Type B pancreatic cell (in vitro differentiated cells): ENCODE results near the gene SYPL1. TPM values are rescaled to one million over a fixed set of nuclear protein-coding genes. Genes with fewer than 3 reads are reported as not detected.

Experiments used
- DNase-seq: peaks from one replicate; pipeline ENCODE4 v3.0.0; 2021; ENCODE audit warnings: mixed read lengths; ENCODE audit not compliant: unreplicated experiment; ENCODE audit errors: extremely low spot score
- H3K27ac Mint-ChIP-seq: 2 replicates; pipeline ENCODE4 v1.8.0; 2021; ENCODE audit warnings: mild to moderate bottlenecking, mixed read lengths
- H3K27me3 Mint-ChIP-seq: 2 replicates; pipeline ENCODE4 v1.8.0; 2021; ENCODE audit warnings: mixed read lengths
- H3K36me3 Mint-ChIP-seq: 2 replicates; pipeline ENCODE4 v1.8.0; 2021; ENCODE audit warnings: mixed read lengths
- H3K4me1 Mint-ChIP-seq: one replicate; pipeline ENCODE4 v1.8.0; 2021; ENCODE audit warnings: mixed read lengths; ENCODE audit not compliant: unreplicated experiment
- H3K4me3 Mint-ChIP-seq: 2 replicates; pipeline ENCODE4 v1.8.0; 2021; ENCODE audit warnings: mild to moderate bottlenecking, mixed read lengths
- H3K9me3 Mint-ChIP-seq: 2 replicates; pipeline ENCODE4 v1.8.0; 2021; ENCODE audit warnings: mixed read lengths
- CTCF ChIP-seq: fragments of 200-600 bp; sonication (generic); conservative IDR thresholded peaks from 2 replicates; pipeline ENCODE4 v1.5.0; 2021; ENCODE audit warnings: antibody characterized with exemption, mild to moderate bottlenecking
- total RNA-seq: library from RNA; stranded (reverse); gene quantifications from 2 replicates; pipeline ENCODE4 v1.2.1, GENCODE V29; 2021; ENCODE audit warnings: low replicate concordance

SYPL1 gene
- total RNA-seq, 1 donor from 2014 or later, result 59.0 TPM

DNA sequence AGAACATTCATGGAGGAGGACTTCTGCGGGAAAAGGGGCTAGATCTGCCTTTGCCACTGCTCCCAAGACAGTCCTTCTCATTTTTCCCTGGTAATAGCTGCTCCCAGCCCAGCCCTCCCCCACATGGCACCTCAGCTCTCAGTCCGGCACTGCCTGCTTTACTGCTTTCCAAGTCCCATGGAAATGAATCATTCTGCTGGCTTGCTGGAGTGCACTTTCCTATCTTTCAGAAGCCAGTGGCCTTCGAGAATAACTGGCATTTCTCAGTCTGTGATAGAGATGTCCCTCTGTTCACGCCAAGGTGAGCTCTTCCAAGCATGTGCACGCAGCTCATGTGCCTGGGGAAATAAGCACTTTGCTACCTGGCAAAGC is 61.4 kb downstream of the SYPL1 start:
- no peak for DNase-seq
- Mint-ChIP-seq H3K4me1 (no peaks in the 10 kb centered on the region), H3K36me3 (no peaks in the 10 kb centered on the region), H3K4me3 (no peak overlapping the region), H3K27me3 (peaks cover 10% of the 10 kb centered on the region), H3K27ac (no peak overlapping the region), H3K9me3 (no peaks in the 10 kb centered on the region)
- no peak for TF ChIP-seq CTCF

DNA sequence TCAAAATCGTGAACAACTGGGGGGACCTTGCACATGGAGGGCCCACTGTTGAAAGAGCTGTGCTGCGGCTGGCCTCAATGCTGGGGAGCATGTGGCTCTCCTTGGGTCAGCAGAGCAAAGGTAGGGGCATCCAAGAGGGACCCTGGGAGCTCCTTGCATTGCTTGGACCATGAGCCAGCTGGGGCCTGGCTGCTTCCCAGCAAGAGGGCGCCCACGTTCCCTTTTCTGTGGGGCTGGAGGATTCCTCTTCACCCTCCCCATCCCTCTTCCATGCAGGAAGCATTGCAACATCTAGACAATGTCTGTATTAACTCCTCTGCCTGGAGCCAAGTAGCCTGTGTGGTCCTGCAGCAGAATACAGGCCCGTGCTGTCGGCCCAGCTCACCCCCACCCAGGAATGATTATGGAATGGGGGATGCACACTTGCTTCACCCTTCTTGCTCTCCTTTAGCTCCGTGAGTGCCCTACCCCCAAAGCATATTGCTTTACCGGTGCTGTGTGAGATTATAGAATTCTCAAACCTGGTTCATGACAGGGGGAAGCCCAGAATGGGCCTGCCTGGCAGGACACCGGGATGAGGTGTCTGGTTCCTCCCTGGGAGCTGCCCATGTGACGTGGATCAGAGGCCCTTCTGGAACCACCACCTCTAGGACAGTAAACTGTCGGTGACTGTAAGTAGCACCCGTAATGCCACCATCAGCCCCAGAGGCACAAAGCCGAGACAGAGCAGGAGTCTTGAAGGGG is 61.9 kb downstream of the SYPL1 start:
- no peak overlapping the region for H3K4me3 Mint-ChIP-seq
- peaks cover 14% of the 10 kb centered on the region for H3K27me3 Mint-ChIP-seq
- H3K9me3 Mint-ChIP-seq, result no peaks in the 10 kb centered on the region
- TF ChIP-seq CTCF, result no peak
- H3K27ac Mint-ChIP-seq, result no peak overlapping the region
- DNase-seq, result no peak
- H3K36me3 Mint-ChIP-seq, result no peaks in the 10 kb centered on the region
- no peaks in the 10 kb centered on the region for H3K4me1 Mint-ChIP-seq

- TF ChIP-seq CTCF, result no peak
- Mint-ChIP-seq H3K27ac (no peak overlapping the region), H3K27me3 (peaks cover 22% of the 10 kb centered on the region), H3K9me3 (no peaks in the 10 kb centered on the region), H3K4me1 (no peaks in the 10 kb centered on the region), H3K36me3 (no peaks in the 10 kb centered on the region), H3K4me3 (no peak overlapping the region)
- DNase-seq, result no peak
Measured at GRCh38 chr7:106049139-106049752, 62.9 kb downstream of the SYPL1 start.

- no peak for TF ChIP-seq CTCF
- H3K4me1 Mint-ChIP-seq, result no peaks in the 10 kb centered on the region
- H3K9me3 Mint-ChIP-seq, result no peaks in the 10 kb centered on the region
- H3K27ac Mint-ChIP-seq, result no peak overlapping the region
- no peak for DNase-seq
- peaks cover 20% of the 10 kb centered on the region for H3K27me3 Mint-ChIP-seq
- no peaks in the 10 kb centered on the region for H3K36me3 Mint-ChIP-seq
- no peak overlapping the region for H3K4me3 Mint-ChIP-seq
Measured at GRCh38 chr7:106048706-106049020, 63.4 kb downstream of the SYPL1 start.

DNA sequence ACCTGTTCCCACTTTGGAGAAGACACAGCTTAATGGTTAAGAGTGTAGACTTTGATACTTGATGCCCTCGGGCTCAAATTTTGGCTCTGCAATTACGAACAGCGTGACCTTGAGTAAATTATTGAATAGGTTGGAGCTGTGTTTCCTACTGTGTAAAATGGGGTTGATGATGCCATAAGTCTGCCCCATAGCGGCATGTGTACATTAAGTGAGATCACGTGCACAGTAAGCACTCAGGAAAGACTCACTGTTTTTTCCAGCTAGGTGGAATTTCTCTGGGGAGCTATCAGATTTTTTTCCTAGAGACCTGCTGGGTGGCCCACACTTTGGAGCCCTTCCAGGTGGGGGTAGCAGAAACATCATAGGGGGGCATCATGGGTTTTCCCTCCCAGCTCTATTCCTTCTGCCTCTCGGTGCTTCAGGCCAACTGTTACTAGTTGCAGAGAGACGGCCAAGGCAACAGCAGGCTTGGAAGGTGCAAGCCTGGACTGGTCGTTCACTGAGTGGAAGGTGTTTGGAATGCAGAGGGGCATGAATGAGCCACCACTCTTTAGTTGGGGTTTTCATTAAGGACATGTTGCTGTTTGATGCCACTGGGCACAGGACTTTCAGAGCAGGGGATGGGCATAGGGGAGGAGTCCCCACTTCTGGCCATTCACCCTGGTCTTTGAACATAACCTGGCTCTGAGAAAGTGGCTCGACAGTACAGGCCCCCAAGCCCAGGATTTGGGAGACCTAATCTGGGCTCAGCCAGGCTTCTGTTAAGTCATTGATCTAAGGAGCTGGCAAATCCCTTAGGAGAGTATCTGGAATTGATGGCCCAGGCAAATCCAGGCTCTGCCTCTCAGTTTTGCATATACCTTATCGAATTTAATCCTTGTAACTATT is 64.0 kb downstream of the SYPL1 start:
- Mint-ChIP-seq H3K27ac (no peak overlapping the region), H3K9me3 (no peaks in the 10 kb centered on the region), H3K36me3 (no peaks in the 10 kb centered on the region), H3K4me3 (no peak overlapping the region), H3K4me1 (no peaks in the 10 kb centered on the region), H3K27me3 (peaks cover 20% of the 10 kb centered on the region)
- TF ChIP-seq CTCF, result no peak
- no peak for DNase-seq
